CD14-positive monocyte (primary cell): ENCODE results near the gene C2orf76. TPM values are rescaled to one million over a fixed set of nuclear protein-coding genes. Genes with fewer than 3 reads are reported as not detected.

Experiments
- DNase-seq, 3 donors: peaks; one replicate each; pipeline ENCODE4 v3.0.0-alpha.2; 2011 to 2022
- H2AFZ ChIP-seq: 2 replicates; pipeline ENCODE4 v1.6.0; 2012; ENCODE audit warnings: mild to moderate bottlenecking, low read depth, low read length, inconsistent platforms; ENCODE audit not compliant: insufficient read depth, poor library complexity, severe bottlenecking
- H3K27ac ChIP-seq, 2 donors: 1 replicate in 1 of 2; 2 replicates in 1 of 2; pipeline ENCODE4 v1.5.1; 2012 to 2013; ENCODE audit warnings: low read length in 2 of 2, control low read depth in 1 of 2, inconsistent platforms in 1 of 2, low read depth in 1 of 2, mild to moderate bottlenecking in 1 of 2
- H3K27me3 ChIP-seq, 2 donors: one replicate each; pipeline versions ENCODE4 v1.6.0 to v1.6.1; 2011 to 2013; ENCODE audit warnings: low read length in 2 of 2; ENCODE audit not compliant: control insufficient read depth in 2 of 2, insufficient read depth in 2 of 2
- H3K36me3 ChIP-seq, 2 donors: replicated peaks in 1 of 2; 1 replicate in 1 of 2; 2 replicates in 1 of 2; pipeline versions ENCODE4 v1.5.1 to v1.6.1; 2012 to 2013; ENCODE audit warnings: low read length in 2 of 2, control low read depth in 1 of 2, inconsistent platforms in 1 of 2, mild to moderate bottlenecking in 1 of 2; ENCODE audit not compliant: insufficient read depth in 2 of 2, control insufficient read depth in 1 of 2
- H3K4me1 ChIP-seq, 2 donors: 1 replicate in 1 of 2; 2 replicates in 1 of 2; pipeline versions ENCODE4 v1.5.1 to v1.6.1; 2012 to 2013; ENCODE audit warnings: low read length in 2 of 2, control low read depth in 1 of 2, inconsistent platforms in 1 of 2, mild to moderate bottlenecking in 1 of 2, moderate library complexity in 1 of 2; ENCODE audit not compliant: insufficient read depth in 2 of 2, control insufficient read depth in 1 of 2
- H3K4me2 ChIP-seq: replicated peaks from 2 replicates; pipeline ENCODE3; 2012; ENCODE audit warnings: low read length, moderate library complexity, mild to moderate bottlenecking; ENCODE audit not compliant: poor library complexity, severe bottlenecking; ENCODE audit errors: extremely low read depth
- H3K4me3 ChIP-seq, 3 experiments: fragments of 200-600 bp in 1 of 3; sonication (generic) in 1 of 3; replicated peaks in 1 of 3; 1 replicate in 2 of 3; 2 replicates in 1 of 3; pipeline ENCODE4 v1.5.1; 2011 to 2013; ENCODE audit warnings: low read length in 3 of 3, mild to moderate bottlenecking in 3 of 3, control low read depth in 2 of 3, low read depth in 2 of 3, inconsistent platforms in 1 of 3, moderate library complexity in 1 of 3
- H3K79me2 ChIP-seq: 2 replicates; pipeline ENCODE4 v1.6.0; 2012; ENCODE audit warnings: mild to moderate bottlenecking, control low read depth, inconsistent platforms, low read length, moderate library complexity; ENCODE audit not compliant: insufficient read depth
- H3K9ac ChIP-seq: 2 replicates; pipeline ENCODE4 v1.6.0; 2017; ENCODE audit warnings: low read length, mild to moderate bottlenecking; ENCODE audit not compliant: insufficient read depth, poor library complexity, severe bottlenecking
- H3K9me3 ChIP-seq, 2 donors: replicated peaks in 1 of 2; 1 replicate in 1 of 2; 2 replicates in 1 of 2; pipeline versions ENCODE4 v1.5.1 to v1.6.1; 2012 to 2013; ENCODE audit warnings: low read length in 2 of 2, control low read depth in 1 of 2; ENCODE audit not compliant: control insufficient read depth in 1 of 2, insufficient read depth in 1 of 2
- H4K20me1 ChIP-seq: 2 replicates; pipeline ENCODE4 v1.6.0; 2012; ENCODE audit warnings: mild to moderate bottlenecking, low read length, control low read depth, moderate library complexity; ENCODE audit not compliant: insufficient read depth
- H3K27ac Mint-ChIP-seq, 7 donors: one replicate each; pipeline ENCODE4 v1.8.0; 2020; ENCODE audit warnings: mild to moderate bottlenecking in 7 of 7, mixed read lengths in 7 of 7, moderate library complexity in 6 of 7, inconsistent platforms in 2 of 7
- H3K27me3 Mint-ChIP-seq, 3 donors: one replicate each; pipeline ENCODE4 v1.8.0; 2021 to 2022; ENCODE audit warnings: low read depth in 3 of 3, mild to moderate bottlenecking in 3 of 3, mixed read lengths in 3 of 3, moderate library complexity in 3 of 3, inconsistent platforms in 1 of 3
- H3K36me3 Mint-ChIP-seq, 2 donors: one replicate each; pipeline ENCODE4 v1.8.0; 2020; ENCODE audit warnings: mixed read lengths in 2 of 2, inconsistent platforms in 1 of 2, mild to moderate bottlenecking in 1 of 2
- H3K4me1 Mint-ChIP-seq: one replicate; pipeline ENCODE4 v1.8.0; 2020; ENCODE audit warnings: mild to moderate bottlenecking, mixed read lengths
- H3K4me3 Mint-ChIP-seq, 2 donors: one replicate each; pipeline ENCODE4 v1.8.0; 2020; ENCODE audit warnings: mild to moderate bottlenecking in 2 of 2, mixed read lengths in 2 of 2, moderate library complexity in 1 of 2
- H3K9me3 Mint-ChIP-seq, 7 donors: one replicate each; pipeline ENCODE4 v1.8.0; 2020 to 2022; ENCODE audit warnings: mixed read lengths in 7 of 7, mild to moderate bottlenecking in 6 of 7, moderate library complexity in 6 of 7, inconsistent platforms in 2 of 7
- CTCF ChIP-seq: fragments of 200-600 bp; IDR thresholded peaks from one replicate; pipeline ENCODE4 v1.8.0; 2022; ENCODE audit warnings: antibody characterized with exemption, mild to moderate bottlenecking
- WGBS: methylation state at CpG from one replicate; pipeline ENCODE4 v1.1.5; 2013; ENCODE audit warnings: missing lambda C conversion rate; ENCODE audit not compliant: insufficient coverage; 5-methylcytosine and 5-hydroxymethylcytosine counted together
- intact Hi-C, 2 donors: fragments of 100-400 bp; cut with micrococcal nuclease; formaldehyde crosslinking; loops; one replicate each; pipeline versions ENCODE4 v1.15.0 to v1.15.1; 2023
- polyA plus RNA-seq, 3 donors: library from polyadenylated mRNA; depleted of rRNA in 1 of 3; unstranded in 2 of 3; stranded (reverse) in 1 of 3; fragments of 300-500 nt in 2 of 3; fragments of >200 nt in 1 of 3; fragmentation: Illumina TruSeq in 2 of 3; gene quantifications; 1 replicate in 2 of 3; 2 replicates in 1 of 3; pipeline ENCODE4 v1.2.3, GENCODE V29; 2012 to 2021

Gene C2orf76
- polyA plus RNA-seq, 3 donors: 9.7 to 32.5 (median 31.0) TPM

- H4K20me1 ChIP-seq: no peaks in the 10 kb centered on the region
- Mint-ChIP-seq H3K36me3 (peaks cover 0 to 2% of the 10 kb centered on the region in 2 donors), H3K4me3 (no peak overlapping the region), H3K27me3 (peaks cover 0 to 3% (median 0%) of the 10 kb centered on the region in 3 donors), H3K4me1 (peaks cover 26% of the 10 kb centered on the region), H3K9me3 (no peaks in the 10 kb centered on the region), H3K27ac (no peak overlapping the region)
- H3K79me2 ChIP-seq: peaks cover 11% of the 10 kb centered on the region
- H2AFZ ChIP-seq: no peak overlapping the region
- no peaks in the 10 kb centered on the region for H3K36me3 ChIP-seq
- no peak overlapping the region for H3K9ac ChIP-seq
- H3K4me2 ChIP-seq: no peak overlapping the region
- no peak overlapping the region for H3K4me3 ChIP-seq
- no CpG with 5 or more reads among the region's 6 CpGs for WGBS
- intact Hi-C loops: loop anchor here in 1 of 2 donors (10.0 kb wide), 1 partner anchor 385 kb away; no protein-coding TSS in a partner anchor
- no peak for DNase-seq
- no peaks in the 10 kb centered on the region for H3K9me3 ChIP-seq
- H3K4me1 ChIP-seq: peaks cover 7 to 21% of the 10 kb centered on the region in 2 donors
- no peak for TF ChIP-seq CTCF
- H3K27ac ChIP-seq: no peak overlapping the region
- H3K27me3 ChIP-seq: no peaks in the 10 kb centered on the region
Observed at GRCh38 chr2:119359774-119360173, 6.9 kb downstream of the C2orf76 start.

- Mint-ChIP-seq H3K27me3 (peaks cover 0 to 3% (median 0%) of the 10 kb centered on the region in 3 donors), H3K27ac (no peak overlapping the region), H3K9me3 (no peaks in the 10 kb centered on the region), H3K4me1 (peaks cover 18% of the 10 kb centered on the region), H3K36me3 (peaks cover 0 to 4% of the 10 kb centered on the region in 2 donors), H3K4me3 (no peak overlapping the region)
- Histone ChIP-seq H3K4me2 (no peak overlapping the region), H3K4me3 (no peak overlapping the region), H2AFZ (no peak overlapping the region), H3K79me2 (peaks cover 7% of the 10 kb centered on the region), H3K9me3 (no peaks in the 10 kb centered on the region), H4K20me1 (no peaks in the 10 kb centered on the region), H3K4me1 (peaks cover 6 to 15% of the 10 kb centered on the region in 2 donors), H3K27ac (no peak overlapping the region), H3K36me3 (no peaks in the 10 kb centered on the region), H3K9ac (no peak overlapping the region), H3K27me3 (no peaks in the 10 kb centered on the region)
- no peak for DNase-seq
- intact Hi-C loops: no loop called here
- no peak for TF ChIP-seq CTCF
- no CpG with 5 or more reads among the region's 1 CpG for WGBS
Observed at GRCh38 chr2:119354860-119355259, 11.8 kb downstream of the C2orf76 start.
